CD4-positive, alpha-beta T cell treated with Interleukin-10 for 1 hour (primary cell): ENCODE results near the gene RUFY2.
"Not testable (repeated sequence)": the region's sequence is repeated elsewhere in the genome, so short reads cannot be mapped to it uniquely, and the experiment has no call there.

Experiments
- DNase-seq: peaks from one replicate; pipeline ENCODE4 v3.0.0-alpha.2; 2020

The RUFY2 gene

DNA sequence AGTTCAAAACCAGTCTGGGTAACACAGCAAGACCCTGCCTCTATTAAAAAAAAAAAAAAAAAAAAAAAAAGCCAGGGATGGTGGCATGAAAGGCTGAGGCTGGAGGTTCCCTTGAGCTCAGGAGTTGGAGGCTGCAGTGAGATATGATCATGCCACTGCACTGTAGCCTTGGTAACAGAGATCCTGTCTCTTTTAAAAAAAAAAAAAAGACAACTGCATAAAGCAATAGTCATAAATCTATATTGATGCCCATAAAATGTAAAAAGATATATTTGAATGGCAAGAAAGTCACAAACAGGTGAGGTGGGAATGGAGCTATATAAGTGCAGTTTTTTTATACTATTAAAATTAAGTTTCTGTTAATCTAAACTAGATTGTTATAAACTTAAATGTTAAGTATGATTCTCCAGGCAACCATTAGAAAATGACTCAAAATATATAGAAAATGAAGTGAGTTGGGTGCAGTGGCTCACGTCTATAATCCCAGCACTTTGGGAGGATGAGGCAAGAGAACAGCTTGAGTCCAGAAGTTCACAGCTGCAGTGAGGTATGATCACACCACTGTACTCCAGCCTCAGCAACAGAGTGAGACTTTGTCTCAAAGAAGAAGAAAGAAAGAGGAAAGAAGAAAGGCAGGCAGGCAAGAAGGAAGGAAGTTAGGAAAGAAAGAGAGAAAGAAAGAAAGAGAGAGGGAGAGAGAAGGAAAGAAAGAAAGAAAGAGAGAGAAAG, 88.6 kb downstream of the RUFY2 start:
- no peak for DNase-seq

- no peak for DNase-seq
Measured at GRCh38 chr10:68315582-68315981, 91.5 kb downstream of the RUFY2 start.

- DNase-seq, result not testable (repeated sequence)
Measured at GRCh38 chr10:68314930-68315329, 92.1 kb downstream of the RUFY2 start.

- DNase-seq, result no peak
Measured at GRCh38 chr10:68310531-68310930, 96.5 kb downstream of the RUFY2 start.

GRCh38 chr10:68305854-68306253, 101.2 kb downstream of the RUFY2 start:
- DNase-seq, result no peak

DNA sequence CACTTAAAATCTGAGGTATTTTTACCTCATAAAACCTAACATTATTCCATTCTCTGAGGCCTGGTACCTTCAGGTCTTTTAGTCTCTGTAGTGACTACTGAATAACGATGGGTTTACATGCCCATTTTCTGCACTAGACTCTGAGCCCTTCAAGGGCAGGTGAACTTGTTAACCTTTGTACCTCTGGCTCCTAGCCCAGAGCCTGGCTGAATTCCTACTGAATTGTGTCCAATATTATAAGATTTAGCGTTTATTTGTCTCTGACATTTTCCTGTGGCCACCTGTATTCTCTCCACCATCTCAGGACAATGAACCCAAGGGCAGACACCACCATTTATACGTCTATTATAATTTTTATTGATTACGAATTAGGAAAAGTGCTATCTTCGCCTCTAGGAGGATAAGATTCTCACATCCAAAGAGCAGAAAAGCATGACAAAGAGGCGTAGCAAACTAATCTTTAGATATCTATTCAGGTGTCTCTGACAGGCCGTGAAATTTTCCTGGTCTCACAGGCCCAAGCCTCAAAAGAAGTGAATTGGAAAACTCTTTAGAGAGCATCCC, 103.1 kb downstream of the RUFY2 start:
- DNase-seq, result no peak

GRCh38 chr10:68302871-68303270, 104.2 kb downstream of the RUFY2 start:
- DNase-seq, result no peak

GRCh38 chr10:68302503-68302823, 104.6 kb downstream of the RUFY2 start:
- DNase-seq, result no peak

DNA sequence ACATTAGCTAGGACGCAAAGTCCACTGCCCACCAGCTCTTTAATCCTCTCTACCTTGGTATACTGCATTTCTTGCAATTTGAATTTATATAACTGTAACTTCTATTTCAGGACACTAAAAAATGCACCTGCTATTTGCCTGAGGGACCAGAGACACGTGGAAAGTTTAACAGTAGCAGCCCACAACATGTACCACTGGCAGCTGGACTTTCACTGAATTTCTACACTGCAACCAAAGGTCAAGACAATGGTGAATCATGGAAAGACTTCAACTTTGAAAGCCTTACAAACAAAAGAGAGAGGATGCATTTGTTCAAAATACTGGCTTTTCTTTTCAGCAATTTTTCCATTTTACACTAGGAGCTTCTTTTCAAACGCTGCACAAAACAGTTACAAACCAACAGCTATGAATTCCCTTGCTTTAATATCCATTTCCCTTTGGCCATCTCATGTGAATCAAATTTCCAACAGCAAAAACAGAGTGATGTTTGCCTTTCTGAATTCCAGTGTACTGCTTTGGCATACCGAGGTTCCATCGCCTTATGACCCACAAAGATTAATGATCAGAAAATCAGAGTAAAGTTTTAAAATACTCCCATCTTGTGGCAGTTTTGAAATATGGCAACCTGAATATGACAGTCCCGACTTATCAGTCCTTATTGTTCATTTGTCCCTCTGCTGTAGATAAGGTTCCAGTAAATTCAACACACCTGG, 105.1 kb downstream of the RUFY2 start:
- DNase-seq, result peak; percentile 39

- no peak for DNase-seq
Measured at GRCh38 chr10:68301301-68301700, 105.8 kb downstream of the RUFY2 start.

GRCh38 chr10:68296843-68297663, 110.0 kb downstream of the RUFY2 start:
- no peak for DNase-seq
